Stimulated activated CD8-positive, alpha-beta memory T cell treated with anti-CD3 and anti-CD28 coated beads, Interleukin-2, amount 100 ng/mL, for 48 hours (primary cell): ENCODE measurements around the gene AHDC1.

Experiments used
- DNase-seq, 2 donors: peaks; one replicate each; pipeline ENCODE4 v3.0.0-alpha.2; 2020; ENCODE audit warnings: low read depth in 2 of 2

Gene AHDC1

DNA sequence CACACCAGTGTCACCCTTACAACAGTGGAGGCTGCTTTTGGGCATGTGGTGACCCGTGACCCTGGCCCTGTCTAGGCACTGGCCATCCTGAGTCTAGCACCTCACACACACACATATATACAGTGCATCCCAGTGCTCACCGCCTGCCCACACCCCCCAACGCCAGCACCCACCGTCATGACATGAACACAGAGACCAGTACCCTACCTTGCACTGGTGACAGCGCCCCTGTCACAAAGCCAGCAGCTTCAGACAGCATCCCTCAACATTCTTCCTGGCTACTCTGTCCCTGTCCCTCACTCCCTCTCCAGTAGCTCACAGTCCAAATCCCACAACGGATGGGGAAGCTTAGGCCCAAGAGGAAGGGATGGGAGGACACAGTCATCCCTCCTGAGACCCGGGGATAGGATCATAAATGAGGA lies 27.1 kb downstream of the AHDC1 start:
- DNase-seq, result no peak

DNA sequence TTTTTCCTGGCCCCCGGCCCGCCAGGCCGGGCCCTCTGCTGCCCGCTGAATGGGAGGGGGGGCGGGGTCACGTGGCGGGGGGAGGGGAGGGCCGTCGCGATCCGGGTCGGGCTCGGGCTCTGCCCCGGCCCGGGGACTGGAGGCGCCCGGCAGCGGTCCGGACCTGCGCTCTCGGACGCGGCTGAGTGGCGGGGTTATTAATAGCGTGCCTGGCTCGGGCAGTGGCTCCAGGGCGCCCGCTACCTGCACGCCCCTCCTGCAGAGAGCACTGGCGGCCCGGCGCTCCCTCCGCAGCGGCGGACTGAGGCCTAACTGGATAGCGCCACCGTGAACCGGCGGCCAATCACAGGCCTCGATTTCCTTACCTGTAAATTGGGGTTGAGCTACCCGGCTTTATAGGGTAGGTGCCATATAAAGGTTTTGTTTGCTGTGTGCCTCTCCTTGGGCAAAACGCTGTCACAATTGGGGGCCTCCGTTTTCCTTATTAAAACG lies 28.1 kb downstream of the AHDC1 start:
- no peak for DNase-seq

DNA sequence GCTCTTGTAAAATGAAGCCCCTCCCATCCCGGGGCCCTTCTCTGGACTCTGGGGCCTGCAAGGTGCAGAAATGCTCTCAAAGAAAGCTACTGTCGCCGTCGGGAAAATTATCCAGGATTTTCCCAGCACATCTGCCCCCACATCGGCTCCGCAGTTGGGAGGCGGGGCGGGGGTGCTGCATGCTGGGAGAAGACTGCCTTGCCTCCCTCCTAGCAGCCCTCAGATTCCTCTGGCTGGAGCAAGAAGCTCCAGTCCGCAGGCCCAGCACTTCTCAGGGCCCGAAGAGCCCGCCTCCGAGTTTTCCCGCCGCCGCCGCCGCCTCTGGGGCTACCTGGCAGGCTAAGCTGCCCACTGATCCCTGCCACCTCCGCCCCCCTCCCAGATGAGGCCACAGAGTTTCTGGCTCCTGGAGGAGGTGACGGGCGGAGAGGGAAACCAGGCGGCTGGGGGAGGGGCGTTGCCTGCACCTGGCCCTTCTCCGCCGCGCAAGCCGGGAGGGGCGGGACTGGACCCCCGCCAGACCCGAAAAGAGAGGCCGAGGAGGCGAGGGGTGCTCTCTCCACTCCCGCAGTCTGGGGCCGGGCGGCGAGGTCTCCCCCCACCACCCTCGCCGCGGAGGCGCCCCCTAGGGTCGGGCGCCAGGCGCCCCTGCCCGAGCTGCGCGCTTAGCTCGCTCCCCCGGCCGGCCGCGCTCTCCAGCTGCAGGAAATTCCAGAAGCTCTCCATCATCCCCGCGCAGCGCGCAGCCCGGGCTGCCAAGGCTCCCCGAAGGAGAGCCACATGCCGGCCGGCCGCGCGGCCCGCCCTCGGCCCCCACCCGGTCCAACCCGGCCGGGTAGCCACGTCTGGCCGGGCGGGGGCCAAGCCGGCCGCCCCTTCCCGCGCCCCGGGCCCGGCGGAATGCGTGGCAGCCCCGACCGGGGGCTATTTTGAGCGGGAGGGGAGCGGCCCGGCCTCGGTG lies 28.8 kb downstream of the AHDC1 start:
- no peak for DNase-seq

DNA sequence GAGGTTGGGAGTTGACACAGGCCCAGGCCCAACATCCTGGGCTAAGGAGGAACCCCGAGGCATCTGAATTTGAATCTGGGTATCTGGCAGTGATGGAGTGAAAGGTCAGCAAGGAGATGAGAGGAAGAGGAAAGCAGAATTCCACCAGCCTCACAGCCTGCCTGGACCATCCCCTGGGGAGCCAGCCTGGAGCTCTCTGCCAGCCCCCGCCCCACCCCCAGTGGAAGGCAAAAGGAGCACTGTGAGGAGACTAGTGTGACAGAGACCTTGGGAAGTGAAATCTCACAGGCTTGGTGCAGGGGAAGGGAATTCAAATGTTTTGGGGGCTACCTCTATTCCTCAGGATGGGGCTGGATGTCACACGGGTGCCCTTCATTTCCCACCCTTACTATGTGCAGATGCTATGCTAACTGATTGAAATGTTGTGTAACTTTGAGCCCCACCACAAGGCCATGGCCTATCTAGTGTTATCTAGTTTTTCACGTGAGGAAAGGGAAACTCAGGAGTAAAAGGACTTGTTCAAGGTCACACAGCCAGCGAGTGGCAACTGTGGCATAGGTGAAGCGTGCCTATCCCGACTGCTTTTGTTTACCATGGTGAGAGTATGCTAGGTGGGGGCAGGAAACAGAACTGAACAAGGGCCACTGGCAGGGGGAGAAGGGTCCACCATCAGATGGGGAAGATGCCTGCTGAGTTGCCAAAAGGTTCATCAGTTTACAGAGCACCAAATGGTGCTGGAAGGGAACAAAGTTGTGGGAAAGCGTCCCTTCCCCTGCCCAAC lies 29.8 kb downstream of the AHDC1 start:
- DNase-seq, result no peak

DNA sequence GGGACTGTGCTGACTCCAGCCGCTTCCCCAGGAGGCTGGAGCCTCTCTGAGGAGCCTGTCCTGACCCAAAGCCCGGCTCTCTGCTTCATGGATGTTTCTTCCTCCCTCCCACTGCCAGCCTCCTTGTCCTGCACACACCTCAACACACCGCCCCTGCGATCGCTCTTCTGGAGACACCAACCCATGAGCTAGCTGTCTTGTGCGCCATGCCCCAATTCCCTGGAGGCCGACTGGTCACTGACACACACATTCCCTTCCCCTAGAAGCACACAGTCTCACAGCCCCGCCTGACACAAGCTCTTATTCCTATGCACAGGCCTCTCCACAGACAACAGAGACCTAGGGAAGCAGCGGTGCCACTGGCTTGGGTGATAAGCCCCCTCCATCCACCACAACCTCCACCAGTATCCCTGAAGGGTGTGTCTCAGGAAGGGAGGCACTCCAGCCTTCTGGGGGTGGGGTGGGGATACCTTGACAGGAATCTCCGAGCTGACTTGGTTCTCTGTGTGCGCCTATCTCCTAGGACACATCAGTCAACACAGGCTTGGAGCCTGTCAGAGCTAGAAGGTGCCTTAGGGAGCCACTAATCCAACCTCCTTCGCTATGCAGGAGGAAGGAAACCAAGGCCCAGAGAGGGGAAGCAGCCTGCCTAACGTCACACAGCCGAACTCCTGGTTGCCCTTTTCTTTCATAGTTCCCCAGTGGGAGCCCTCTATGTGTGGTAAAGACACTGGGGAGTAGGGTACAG lies 31.1 kb downstream of the AHDC1 start:
- DNase-seq, result no peak

DNA sequence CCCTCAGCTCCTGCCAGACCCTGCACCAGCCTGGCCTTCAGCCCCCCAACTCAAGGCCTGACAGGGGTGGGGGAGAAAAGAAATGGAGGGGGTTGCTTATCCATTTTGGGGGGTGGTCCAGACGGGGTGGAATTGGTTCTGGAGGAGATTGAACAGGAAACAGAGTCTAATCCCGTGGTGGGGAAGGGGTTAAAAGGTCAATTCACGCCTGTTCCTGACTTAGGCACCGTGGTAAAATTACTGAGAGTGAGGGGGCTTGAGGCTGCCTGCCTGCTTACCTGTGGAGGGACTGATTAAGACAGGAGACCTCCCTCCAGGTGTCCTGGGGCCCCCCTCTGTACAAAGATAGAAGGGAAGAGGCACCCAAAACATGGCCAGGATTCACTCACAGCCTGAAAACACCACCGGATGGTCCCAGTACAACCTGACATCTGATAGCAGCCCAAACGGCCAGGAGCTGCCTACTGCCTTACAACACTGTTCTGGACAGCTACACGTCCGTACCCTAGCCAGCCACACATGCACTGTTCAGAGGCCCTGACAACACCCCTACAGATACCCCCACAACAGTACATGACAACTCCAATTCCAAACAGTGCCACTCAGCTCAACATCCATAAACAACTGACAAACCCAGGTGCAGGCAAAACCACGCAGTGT lies 31.8 kb downstream of the AHDC1 start:
- no peak for DNase-seq

DNA sequence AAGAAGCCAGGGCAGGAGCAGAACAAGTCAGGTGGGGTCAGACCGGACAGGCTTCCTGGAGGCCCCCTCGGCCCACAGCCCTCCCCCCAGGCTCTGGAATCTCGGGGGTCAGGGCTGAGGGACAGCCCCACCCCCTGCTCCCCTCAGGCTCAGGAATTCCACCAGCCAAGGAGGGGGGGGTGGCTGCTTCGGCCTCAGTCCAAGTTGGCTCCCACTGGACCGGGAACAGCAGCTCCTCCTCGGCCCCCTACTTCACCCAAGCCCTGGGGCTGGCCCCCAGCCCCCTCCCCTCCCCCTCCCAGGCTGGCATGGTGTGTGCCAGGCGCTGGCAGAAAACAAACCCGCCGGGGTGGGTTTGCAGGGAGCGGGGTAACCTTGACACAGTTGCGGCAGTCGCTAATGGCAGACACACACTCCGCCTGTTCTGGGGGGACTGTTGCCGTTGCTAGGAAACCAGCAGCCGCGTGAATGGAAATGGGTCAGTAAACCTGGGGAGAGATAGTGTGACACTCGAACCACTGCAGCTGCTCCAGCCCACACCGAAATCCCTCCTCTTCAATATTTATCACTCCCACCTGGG lies 32.4 kb downstream of the AHDC1 start:
- no peak for DNase-seq

DNA sequence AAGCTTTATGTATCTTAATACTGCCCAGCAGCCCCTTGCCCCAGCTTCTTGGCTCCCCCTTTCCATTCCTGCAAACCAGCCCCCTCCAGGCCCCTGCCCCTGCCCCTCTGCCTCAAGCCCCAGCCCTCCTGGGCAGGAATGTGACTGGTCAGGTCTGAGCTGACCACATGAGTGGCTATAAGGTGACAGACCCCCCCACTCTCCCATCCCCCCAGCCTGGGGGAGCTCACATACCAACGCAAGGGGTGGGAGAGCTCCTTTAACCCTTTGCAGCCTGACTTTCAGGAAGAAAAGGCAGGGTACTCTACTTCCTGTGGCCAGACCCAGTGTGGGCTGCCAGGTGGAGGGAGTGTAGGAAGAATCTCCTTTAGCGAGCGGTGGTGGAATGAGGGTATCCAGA lies 33.2 kb downstream of the AHDC1 start:
- DNase-seq, result no peak

DNA sequence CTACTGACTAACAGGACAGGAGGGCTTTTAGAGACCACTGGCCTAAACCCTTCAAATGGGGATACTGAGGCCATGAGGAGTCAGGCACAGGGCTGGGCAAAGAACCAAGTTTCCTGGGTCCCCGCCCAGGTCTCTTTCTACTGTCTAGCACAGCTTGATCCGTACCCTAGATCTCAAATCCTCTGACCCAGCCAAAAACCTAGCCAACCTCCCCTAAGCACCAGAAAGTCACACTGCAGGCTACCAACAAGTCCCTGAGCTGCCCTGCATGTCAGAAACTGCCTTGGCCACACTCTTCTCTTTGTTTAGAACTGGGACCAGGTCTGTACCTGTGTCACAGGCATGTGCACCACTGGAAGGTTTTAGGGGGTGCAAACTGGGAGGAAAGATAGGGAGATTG lies 33.6 kb downstream of the AHDC1 start:
- no peak for DNase-seq

DNA sequence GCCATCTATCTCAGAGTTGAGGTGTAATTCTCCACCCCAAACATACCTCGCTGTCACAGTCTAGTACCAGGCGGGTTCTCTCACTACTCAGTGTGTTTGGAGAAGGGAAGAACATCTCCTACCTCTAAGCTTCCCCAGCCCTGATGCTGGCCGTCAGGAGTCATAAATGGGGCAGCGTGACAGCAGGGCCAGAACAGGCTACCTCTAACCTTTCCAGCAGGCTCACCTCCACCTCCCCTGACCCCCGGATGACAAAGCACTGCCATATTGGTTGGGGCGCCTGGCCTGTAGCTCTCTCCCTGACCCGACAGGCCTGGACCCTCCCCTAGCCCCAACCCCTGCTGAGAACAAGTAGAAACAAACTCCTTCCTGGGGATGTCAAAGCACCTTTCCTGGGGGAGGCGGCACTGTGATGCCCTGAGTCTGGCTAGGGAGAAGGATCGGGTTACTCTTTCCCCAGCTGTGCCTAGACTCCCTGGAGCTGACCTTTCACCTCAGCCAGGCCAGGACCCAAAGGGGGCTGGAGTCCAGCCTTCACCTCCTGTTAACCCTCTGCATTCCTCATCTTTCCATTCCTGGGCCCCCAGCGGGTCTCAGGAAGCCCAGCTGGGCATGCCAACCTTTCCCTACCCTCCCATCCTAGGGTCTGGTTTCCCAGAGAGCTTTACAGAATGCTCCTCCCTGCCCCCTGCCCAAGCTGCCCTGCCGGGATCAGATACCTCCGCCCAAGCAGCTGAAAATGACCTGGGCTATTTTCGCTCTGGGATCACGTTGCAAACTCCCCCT lies 34.2 kb downstream of the AHDC1 start:
- no peak for DNase-seq

DNA sequence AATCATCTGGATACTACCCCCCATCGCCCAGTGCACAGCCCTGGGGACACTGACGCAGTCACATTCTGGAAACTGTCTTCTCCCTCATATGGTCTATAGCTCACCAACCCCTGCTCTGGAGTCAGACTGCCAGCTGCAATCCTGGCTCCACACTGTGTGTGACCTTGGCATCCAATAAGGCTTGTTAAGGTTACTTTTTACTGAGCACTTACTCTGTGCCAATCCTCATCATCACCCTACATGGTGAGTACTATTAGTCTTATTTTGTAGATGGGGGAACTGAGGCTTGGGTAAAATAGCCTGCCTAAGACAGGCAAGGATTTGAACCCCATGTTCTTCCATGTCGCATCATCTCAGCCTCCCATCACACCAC lies 34.9 kb downstream of the AHDC1 start:
- DNase-seq, result no peak

DNA sequence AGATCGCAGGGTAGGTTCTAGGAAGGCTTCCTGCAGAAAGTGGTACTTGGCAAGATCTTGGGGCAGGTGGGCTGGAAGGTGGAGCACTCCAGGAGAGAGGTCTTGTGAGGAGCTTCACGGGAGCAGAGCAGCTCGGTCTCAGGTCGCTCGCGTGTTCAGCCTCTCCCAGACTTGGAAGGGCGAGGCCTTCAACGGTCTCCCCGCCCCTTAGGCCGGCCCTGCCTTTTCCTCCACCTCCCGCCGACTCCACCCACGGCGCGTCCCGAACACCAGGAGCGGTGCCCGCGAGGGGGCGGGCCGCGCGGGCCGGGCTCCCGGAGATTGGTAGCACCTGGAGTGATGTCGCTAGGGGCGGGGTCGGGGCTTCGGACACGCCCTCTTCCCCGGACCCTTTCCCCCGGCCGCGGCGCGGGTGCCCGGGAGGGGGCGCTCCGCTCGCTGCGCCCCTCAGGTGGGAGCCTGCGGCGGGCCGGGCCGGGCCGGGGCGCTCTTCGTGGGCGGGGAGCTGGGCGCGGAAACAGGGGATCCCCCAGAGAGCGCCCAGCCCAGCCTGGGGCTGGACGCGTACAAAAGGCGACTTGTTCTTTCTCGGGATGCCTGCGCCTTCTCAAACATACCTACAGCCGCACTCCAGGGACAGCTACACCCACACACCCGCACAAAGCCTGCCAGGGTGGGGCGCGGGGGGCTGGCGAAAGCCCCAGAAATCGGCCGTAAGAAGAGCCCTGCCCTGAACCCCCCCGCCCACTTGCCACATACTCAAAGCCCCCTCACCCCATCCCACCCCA lies 35.5 kb downstream of the AHDC1 start:
- DNase-seq, result peak; percentile 90 to 95

DNA sequence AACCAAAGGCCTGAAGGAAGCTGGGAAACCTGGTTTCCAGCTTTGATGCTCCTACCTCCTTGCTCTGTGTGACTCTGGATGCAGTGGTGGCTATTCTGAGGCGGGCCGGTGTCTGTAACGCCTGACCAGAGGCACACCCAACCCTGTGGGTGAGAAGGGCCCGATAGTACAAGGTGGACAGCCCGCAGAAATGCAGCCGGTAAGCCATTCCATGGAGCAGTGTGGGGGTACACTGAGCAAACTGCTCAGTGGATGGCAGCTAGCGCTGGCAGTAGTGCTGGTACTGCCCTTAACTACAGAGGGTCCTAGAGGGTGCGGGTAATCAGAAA lies 36.0 kb downstream of the AHDC1 start:
- no peak for DNase-seq

DNA sequence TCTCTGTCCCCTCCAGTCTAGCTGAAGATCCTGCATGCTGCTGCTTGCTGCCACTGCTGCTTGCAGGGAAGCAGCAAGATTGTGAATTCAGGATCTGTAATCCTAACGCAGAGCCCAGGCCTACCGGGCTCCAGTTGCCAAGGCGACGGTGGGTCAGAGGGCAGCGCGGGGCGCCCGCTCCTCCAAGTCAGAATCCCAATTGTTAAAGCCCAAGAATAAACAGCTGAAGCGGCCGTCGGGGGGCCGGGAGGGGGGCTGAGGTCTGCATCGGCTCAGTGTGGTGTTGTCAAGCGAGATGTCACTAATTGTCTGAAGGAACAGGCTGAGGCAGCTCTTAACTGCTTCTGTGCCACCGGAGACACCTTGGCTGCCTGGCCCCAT lies 36.8 kb downstream of the AHDC1 start:
- no peak for DNase-seq

DNA sequence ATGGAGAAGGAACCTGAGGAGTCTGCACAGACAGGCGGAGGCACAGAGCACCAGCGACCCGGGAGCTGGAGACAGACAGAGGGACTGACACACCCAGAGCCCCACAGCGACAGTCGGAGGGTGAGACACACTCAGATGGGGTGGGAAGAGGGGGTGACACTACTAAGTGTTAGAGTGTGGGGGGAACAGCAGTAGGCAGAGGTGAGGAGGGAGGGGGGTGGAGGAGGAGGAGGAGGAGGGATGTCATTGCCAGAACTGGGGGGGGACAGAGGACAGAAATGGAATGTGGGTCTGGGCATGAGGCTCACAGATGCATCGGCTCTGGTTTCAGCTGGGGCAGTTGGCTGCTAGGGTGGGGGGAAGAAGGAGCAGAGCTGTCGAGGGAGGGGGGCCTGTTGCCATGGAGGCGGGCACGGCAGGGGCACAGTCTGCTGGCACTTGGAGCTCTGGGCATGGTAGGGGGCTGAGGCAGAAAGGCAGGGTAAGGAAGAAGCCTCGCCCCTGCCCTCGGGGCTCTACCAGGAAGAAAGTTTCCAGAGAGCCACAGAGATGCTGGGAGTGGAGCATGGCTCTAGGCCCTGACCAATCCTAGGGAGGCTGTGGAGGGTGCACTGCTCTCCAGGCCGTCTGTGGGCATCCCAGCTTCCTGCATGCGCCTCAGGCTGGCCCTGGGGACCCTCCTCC lies 37.3 kb downstream of the AHDC1 start:
- no peak for DNase-seq

DNA sequence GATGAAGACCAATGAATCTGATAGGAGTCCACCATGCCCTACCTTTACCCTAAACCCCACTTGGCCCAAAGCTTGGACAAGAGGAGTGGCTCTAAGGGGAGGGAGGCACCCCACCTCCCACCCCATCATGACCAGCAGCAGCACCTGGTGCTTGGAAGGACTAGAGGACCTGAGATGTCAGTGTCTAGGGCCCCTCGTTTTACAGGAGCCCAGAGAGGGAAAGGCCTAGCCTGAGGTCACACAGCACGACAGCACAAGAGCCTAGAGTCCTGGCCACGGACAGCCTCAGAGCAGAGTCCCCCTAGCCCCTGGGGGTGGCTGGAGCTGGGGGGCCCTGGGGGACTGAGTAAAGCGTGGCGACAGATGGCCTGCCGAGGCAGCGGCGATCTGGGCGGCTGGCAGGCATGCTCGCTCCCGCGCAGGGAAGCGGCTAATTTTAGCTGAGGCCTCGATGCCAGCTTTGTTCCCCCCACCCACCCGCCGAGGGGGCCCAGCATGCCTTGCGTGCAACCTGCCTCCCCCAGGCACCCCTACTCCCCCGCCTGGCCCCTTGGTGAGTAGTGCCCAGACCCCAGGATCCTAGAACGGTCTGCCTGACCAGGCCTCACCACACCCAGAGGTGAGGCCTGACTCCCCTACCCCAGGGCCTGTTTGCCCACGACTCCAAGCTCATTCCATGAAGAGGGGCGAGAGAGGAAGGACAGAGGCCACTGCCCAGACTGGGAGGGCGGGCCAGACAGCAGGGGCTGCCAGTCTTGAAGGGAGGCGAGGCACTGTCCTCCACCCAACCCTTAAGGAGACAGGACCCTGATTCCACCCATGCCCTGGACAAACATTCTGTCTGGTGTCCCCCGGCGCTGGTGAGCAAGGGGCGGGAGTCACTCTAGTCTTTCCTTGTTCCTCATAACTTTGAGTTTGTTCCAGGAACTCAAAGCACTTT lies 39.0 kb downstream of the AHDC1 start:
- DNase-seq, result no peak

DNA sequence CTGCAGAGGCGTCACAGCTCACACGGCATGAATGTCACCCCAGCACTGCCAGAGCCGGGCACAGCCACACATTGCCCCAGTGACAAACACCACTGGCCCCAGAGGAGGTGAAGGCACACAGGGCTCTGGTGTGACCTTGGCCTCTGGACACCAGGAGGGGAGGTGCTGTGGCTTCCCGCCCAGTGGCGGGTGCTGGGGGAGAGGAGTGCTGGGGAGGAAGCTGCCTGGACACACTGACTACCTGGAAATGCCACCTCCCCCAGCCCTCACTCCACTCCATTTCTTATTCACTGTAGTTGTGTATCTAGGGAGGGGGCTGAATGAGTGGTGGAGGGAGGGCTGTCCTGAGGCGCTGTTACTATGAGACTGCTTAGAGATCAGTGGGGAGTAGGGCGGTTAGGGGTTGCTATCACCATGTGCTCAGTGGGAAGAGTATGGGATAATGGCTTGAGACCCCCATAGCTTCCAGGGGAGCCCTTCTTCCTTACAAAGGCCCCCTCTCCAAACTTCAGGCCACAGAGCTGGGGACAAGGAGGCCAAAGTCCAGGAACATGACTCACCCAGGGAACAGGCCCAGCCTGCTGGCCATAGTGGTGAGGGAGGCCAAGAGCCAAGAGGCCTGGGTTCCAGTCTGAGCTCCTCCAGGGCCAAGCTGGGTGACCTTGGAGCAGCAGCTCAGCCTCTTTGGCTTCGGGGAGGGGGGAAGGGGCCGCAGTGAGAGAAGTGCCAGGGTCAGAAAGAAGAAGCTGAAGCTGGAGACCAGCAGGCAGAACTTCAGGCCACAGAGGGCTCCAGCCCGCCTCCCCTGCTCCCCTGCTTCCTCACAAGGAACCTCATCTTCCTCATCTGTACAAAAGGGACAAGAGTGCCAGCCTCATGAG lies 40.1 kb downstream of the AHDC1 start:
- no peak for DNase-seq
